CD4-positive, alpha-beta memory T cell (primary cell): ENCODE measurements around the gene TSC1. TPM values are rescaled to one million over a fixed set of nuclear protein-coding genes. Genes with fewer than 3 reads are reported as not detected.
A peak's percentile ranks its signal among the peaks of the same experiment; 100 is the strongest.

Source experiments
- CTCF ChIA-PET: fragments of 350-600 bp; sonication (Branson Sonifier 250); formaldehyde crosslinking; loops from one replicate; lab custom pipeline; 2021; ENCODE audit warnings: inconsistent platforms; ENCODE audit not compliant: partially characterized antibody; lab: Charles Lee
- POLR2A ChIA-PET: fragments of 350-600 bp; sonication (Branson Sonifier 250); formaldehyde crosslinking; loops from one replicate; lab custom pipeline; 2021; ENCODE audit not compliant: partially characterized antibody; lab: Charles Lee
- DNase-seq, 5 donors: peaks; one replicate each; pipeline versions ENCODE4 v3.0.0 to v3.0.0-alpha.2; 2020 to 2022; ENCODE audit warnings: mixed read lengths in 1 of 5
- H3K27ac ChIP-seq: one replicate; pipeline ENCODE4 v1.7.0; 2013; ENCODE audit warnings: low read depth, low read length
- H3K27me3 ChIP-seq: 2 replicates; pipeline ENCODE4 v1.7.0; 2013; ENCODE audit warnings: mild to moderate bottlenecking, low read length, moderate library complexity; ENCODE audit not compliant: insufficient read depth
- H3K36me3 ChIP-seq: 2 replicates; pipeline ENCODE4 v1.7.0; 2013; ENCODE audit warnings: mild to moderate bottlenecking, low read length, moderate library complexity; ENCODE audit not compliant: insufficient read depth
- H3K4me1 ChIP-seq: 2 replicates; pipeline ENCODE4 v1.7.0; 2013; ENCODE audit warnings: mild to moderate bottlenecking, low read length, moderate library complexity; ENCODE audit not compliant: insufficient read depth
- H3K4me3 ChIP-seq, 2 donors: one replicate each; pipeline ENCODE4 v1.7.0; 2013; ENCODE audit warnings: low read length in 2 of 2, mild to moderate bottlenecking in 1 of 2
- H3K9me3 ChIP-seq, 2 donors: one replicate each; pipeline ENCODE4 v1.7.0; 2013; ENCODE audit warnings: low read length in 2 of 2, control low read depth in 1 of 2; ENCODE audit not compliant: control insufficient read depth in 1 of 2
- H3K27ac Mint-ChIP-seq, 7 donors: one replicate each; pipeline ENCODE4 v1.8.0; 2020 to 2021; ENCODE audit warnings: mixed read lengths in 7 of 7, mild to moderate bottlenecking in 6 of 7, inconsistent platforms in 3 of 7, moderate library complexity in 3 of 7
- H3K27me3 Mint-ChIP-seq, 2 donors: one replicate each; pipeline ENCODE4 v1.8.0; 2020 to 2021; ENCODE audit warnings: mixed read lengths in 2 of 2
- H3K36me3 Mint-ChIP-seq, 2 donors: one replicate each; pipeline ENCODE4 v1.8.0; 2020 to 2021; ENCODE audit warnings: mixed read lengths in 2 of 2, inconsistent platforms in 1 of 2, mild to moderate bottlenecking in 1 of 2
- H3K4me1 Mint-ChIP-seq, 4 donors: one replicate each; pipeline ENCODE4 v1.8.0; 2020 to 2021; ENCODE audit warnings: mixed read lengths in 4 of 4, mild to moderate bottlenecking in 1 of 4
- H3K4me3 Mint-ChIP-seq, 8 donors: one replicate each; pipeline ENCODE4 v1.8.0; 2020 to 2021; ENCODE audit warnings: mixed read lengths in 8 of 8, mild to moderate bottlenecking in 7 of 8, moderate library complexity in 6 of 8, inconsistent platforms in 3 of 8
- H3K9me3 Mint-ChIP-seq, 8 donors: one replicate each; pipeline ENCODE4 v1.8.0; 2020 to 2021; ENCODE audit warnings: mixed read lengths in 8 of 8, mild to moderate bottlenecking in 5 of 8, inconsistent platforms in 3 of 8, moderate library complexity in 1 of 8
- intact Hi-C: fragments of 100-400 bp; cut with micrococcal nuclease; formaldehyde crosslinking; loops from one replicate; pipeline ENCODE4 v1.15.1; 2023
- polyA plus RNA-seq, 2 donors: library from polyadenylated mRNA; unstranded; fragments of 300-500 nt; fragmentation: Illumina TruSeq; gene quantifications; one replicate each; pipeline ENCODE4 v1.2.3, GENCODE V29; 2021
- total RNA-seq, 2 experiments: library from RNA; stranded (reverse); gene quantifications; one replicate each; pipeline ENCODE4 v1.2.3, GENCODE V29; 2021

Gene TSC1
- total and polyA plus RNA-seq, 4 experiments from 2014 or later = 4.4 to 76.5 (median 43.1) TPM

DNA sequence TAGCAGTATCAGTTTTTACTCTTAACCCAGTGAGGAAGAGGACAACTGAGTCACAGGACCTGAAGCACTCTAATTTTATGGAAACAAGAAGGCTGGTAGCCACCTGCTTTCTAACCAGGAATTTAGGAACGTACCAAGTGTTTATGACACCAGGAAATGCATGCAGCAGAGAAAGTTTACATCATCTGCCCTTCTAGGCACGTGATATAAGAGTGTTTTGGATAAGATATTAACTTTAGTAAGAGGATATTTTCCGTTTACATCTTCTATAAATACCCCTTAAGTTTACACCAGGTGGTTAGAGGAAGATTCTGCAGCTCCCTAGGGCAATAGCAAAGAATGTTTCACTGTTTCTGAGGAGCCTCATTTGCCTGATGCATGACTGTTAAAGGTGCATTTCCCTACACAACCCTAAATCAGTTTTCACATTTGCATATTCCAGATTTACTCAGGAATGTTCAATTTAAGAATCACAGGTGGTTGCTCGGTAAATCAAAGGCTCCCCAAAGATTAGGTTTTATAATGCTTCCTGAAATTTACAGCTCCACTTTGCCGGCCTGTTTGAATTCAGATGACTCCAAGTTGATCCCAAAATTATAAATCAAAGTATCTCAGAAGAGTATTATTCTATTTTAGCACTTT is 1.8 kb downstream of the TSC1 start:
- Mint-ChIP-seq H3K4me3 (peak overlapping the region in 5 of 8 donors; percentile 27 to 98 (median 92)), H3K36me3 (peaks cover 0 to 14% of the 10 kb centered on the region in 2 donors), H3K4me1 (peaks cover 12 to 36% (median 24%) of the 10 kb centered on the region in 4 donors), H3K27ac (peak overlapping the region in 4 of 7 donors; percentile 12 to 100 (median 23)), H3K9me3 (peaks cover 0 to 6% (median 0%) of the 10 kb centered on the region in 8 donors), H3K27me3 (peaks cover 0 to 3% of the 10 kb centered on the region in 2 donors)
- ChIA-PET POLR2A (interaction anchor here (1.7 kb wide), 1 partner anchor 9 kb away, joined by 6 read pairs; no protein-coding TSS in a partner anchor), CTCF (interaction anchor here (4.0 kb wide), 1 partner anchor 41 kb away, joined by 19 read pairs; no protein-coding TSS in a partner anchor)
- no peak overlapping the region for H3K4me3 ChIP-seq
- H3K27me3 ChIP-seq = no peaks in the 10 kb centered on the region
- no peak for DNase-seq
- no peaks in the 10 kb centered on the region for H3K9me3 ChIP-seq
- no peak overlapping the region for H3K27ac ChIP-seq
- H3K4me1 ChIP-seq = peaks cover 27% of the 10 kb centered on the region
- H3K36me3 ChIP-seq = no peaks in the 10 kb centered on the region
- intact Hi-C loops = no loop called here

DNA sequence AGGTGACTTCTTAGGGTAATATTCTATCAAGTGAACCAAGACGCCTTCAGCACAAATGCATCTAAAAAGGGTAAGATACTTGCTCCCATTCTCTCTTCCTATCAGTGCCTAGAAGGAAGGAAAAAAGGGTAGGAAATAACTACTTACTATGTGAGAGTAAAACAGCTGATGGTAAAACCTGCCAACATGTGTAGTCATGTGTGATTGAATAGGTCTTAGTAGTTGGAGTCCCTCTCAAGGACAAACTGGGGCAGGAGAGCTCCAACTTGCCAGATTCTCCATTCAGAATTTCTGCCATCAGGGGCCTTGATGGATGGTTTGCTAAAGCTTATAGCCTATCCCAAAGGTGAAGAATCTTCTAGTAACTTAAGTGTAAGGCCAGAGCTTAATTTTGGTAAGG is 5.2 kb downstream of the TSC1 start:
- H3K9me3 ChIP-seq = no peaks in the 10 kb centered on the region
- Mint-ChIP-seq H3K27ac (no peak overlapping the region), H3K4me1 (peaks cover 11 to 21% (median 17%) of the 10 kb centered on the region in 4 donors), H3K36me3 (peaks cover 8 to 20% of the 10 kb centered on the region in 2 donors), H3K4me3 (no peak overlapping the region), H3K9me3 (no peaks in the 10 kb centered on the region), H3K27me3 (no peaks in the 10 kb centered on the region)
- no peak overlapping the region for H3K4me3 ChIP-seq
- no peak for DNase-seq
- ChIA-PET POLR2A (no interaction called here), CTCF (no interaction called here)
- no peaks in the 10 kb centered on the region for H3K27me3 ChIP-seq
- intact Hi-C loops = no loop called here
- H3K27ac ChIP-seq = no peak overlapping the region
- H3K4me1 ChIP-seq = peaks cover 19% of the 10 kb centered on the region
- no peaks in the 10 kb centered on the region for H3K36me3 ChIP-seq

DNA sequence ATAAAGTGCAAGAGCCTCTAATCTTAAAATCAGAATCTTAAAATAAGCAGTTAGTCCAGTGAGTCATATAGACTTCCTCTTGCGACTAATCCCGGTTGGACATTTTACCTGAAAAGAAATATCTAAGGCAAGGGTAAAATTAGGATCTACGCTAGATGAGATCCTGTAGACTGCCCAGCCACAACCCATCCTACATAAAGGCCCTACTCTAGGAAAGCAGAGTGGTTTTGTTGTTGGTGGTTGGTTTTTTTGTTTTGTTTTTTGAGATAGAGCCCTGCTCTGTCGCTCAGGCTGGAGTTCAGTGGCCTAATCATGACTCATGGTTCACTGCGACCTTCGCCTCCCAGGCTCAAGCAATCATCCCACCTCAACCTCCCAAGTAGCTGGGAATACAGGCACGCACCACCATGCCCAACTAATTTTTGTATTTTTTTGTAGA is 6.9 kb downstream of the TSC1 start:
- peaks cover 16 to 28% of the 10 kb centered on the region in 2 donors for H3K36me3 Mint-ChIP-seq
- intact Hi-C loops = no loop called here
- POLR2A ChIA-PET = no interaction called here
- no peaks in the 10 kb centered on the region for H3K9me3 ChIP-seq
- no peaks in the 10 kb centered on the region for H3K27me3 ChIP-seq
- no peaks in the 10 kb centered on the region for H3K27me3 Mint-ChIP-seq
- H3K27ac ChIP-seq = no peak overlapping the region
- H3K4me1 Mint-ChIP-seq = peaks cover 4 to 11% (median 6%) of the 10 kb centered on the region in 4 donors
- no peak overlapping the region for H3K27ac Mint-ChIP-seq
- H3K9me3 Mint-ChIP-seq = no peaks in the 10 kb centered on the region
- no peak overlapping the region for H3K4me3 ChIP-seq
- no peaks in the 10 kb centered on the region for H3K36me3 ChIP-seq
- H3K4me3 Mint-ChIP-seq = no peak overlapping the region
- H3K4me1 ChIP-seq = peaks cover 7% of the 10 kb centered on the region
- DNase-seq = no peak
- CTCF ChIA-PET = no interaction called here

DNA sequence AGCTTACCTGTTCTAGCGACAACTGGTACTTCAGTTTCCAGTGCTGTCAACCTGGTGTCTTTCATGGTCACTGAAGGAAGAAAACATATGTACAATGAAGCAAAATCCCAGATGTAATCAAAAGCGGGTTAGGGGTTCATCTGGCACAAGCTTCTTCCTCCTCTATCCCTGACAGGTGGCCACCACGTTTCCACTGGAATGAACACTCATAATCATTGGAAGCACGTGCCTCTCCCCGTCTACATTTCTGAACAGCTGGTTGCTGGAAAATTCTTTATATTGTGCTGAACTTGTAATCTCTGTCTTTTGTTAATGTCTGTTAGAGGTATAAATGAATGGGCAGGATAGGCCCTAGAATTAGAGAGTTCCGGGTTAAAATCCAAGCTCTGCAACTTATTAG is 9.4 kb downstream of the TSC1 start:
- peaks cover 0 to 12% (median 4%) of the 10 kb centered on the region in 4 donors for H3K4me1 Mint-ChIP-seq
- Histone ChIP-seq H3K27me3 (no peaks in the 10 kb centered on the region), H3K4me3 (no peak overlapping the region), H3K36me3 (no peaks in the 10 kb centered on the region), H3K9me3 (no peaks in the 10 kb centered on the region), H3K27ac (no peak overlapping the region), H3K4me1 (no peaks in the 10 kb centered on the region)
- ChIA-PET CTCF (interaction anchor here (1.8 to 3.1 kb wide), 2 partner anchors 16 to 32 kb away, joined by 9 to 10 read pairs; no protein-coding TSS in a partner anchor), POLR2A (interaction anchor here (2.6 kb wide), 1 partner anchor 10 kb away, joined by 14 read pairs; the partner anchor contains the start of gene TSC1)
- peak overlapping the region in 1 of 7 donors; percentile 35 for H3K27ac Mint-ChIP-seq
- DNase-seq = no peak
- no peaks in the 10 kb centered on the region for H3K27me3 Mint-ChIP-seq
- peaks cover 34 to 39% of the 10 kb centered on the region in 2 donors for H3K36me3 Mint-ChIP-seq
- no peak overlapping the region for H3K4me3 Mint-ChIP-seq
- H3K9me3 Mint-ChIP-seq = peaks cover 0 to 2% (median 0%) of the 10 kb centered on the region in 8 donors
- intact Hi-C loops = no loop called here

GRCh38 chr9:132931178-132931735 is 13.2 kb downstream of the TSC1 start:
- DNase-seq = no peak
- H3K36me3 ChIP-seq = peaks cover 12% of the 10 kb centered on the region
- Mint-ChIP-seq H3K36me3 (peaks cover 57 to 65% of the 10 kb centered on the region in 2 donors), H3K27ac (no peak overlapping the region), H3K4me3 (no peak overlapping the region), H3K9me3 (peaks cover 0 to 2% (median 0%) of the 10 kb centered on the region in 8 donors), H3K4me1 (peaks cover 0 to 11% (median 2%) of the 10 kb centered on the region in 4 donors), H3K27me3 (no peaks in the 10 kb centered on the region)
- H3K27me3 ChIP-seq = no peaks in the 10 kb centered on the region
- POLR2A ChIA-PET = interaction anchor here (0.7 kb wide), 1 partner anchor 14 kb away, joined by 3 read pairs; no protein-coding TSS in a partner anchor
- no peak overlapping the region for H3K27ac ChIP-seq
- intact Hi-C loops = no loop called here
- no peak overlapping the region for H3K4me3 ChIP-seq
- no peaks in the 10 kb centered on the region for H3K9me3 ChIP-seq
- CTCF ChIA-PET = interaction anchor here (0.8 kb wide), 1 partner anchor 29 kb away, joined by 3 read pairs; no protein-coding TSS in a partner anchor
- H3K4me1 ChIP-seq = no peaks in the 10 kb centered on the region

- POLR2A ChIA-PET = no interaction called here
- no peak overlapping the region for H3K27ac Mint-ChIP-seq
These were observed 16.7 kb downstream of the TSC1 start for GRCh38 chr9:132927704-132928103.

GRCh38 chr9:132923346-132923902 is 21.0 kb downstream of the TSC1 start:
- no peak for DNase-seq
- H3K27ac ChIP-seq = no peak overlapping the region
- peaks cover 0 to 2% (median 0%) of the 10 kb centered on the region in 4 donors for H3K4me1 Mint-ChIP-seq
- H3K4me3 ChIP-seq = no peak overlapping the region
- H3K9me3 Mint-ChIP-seq = no peaks in the 10 kb centered on the region
- H3K4me1 ChIP-seq = no peaks in the 10 kb centered on the region
- H3K27ac Mint-ChIP-seq = peak overlapping the region in 1 of 7 donors; percentile 45
- H3K27me3 ChIP-seq = no peaks in the 10 kb centered on the region
- CTCF ChIA-PET = interaction anchor here (0.7 to 1.3 kb wide), 3 partner anchors 23 to 263 kb away, joined by 3 to 5 read pairs (median 3); no protein-coding TSS in a partner anchor
- H3K9me3 ChIP-seq = no peaks in the 10 kb centered on the region
- H3K36me3 ChIP-seq = peaks cover 51% of the 10 kb centered on the region
- intact Hi-C loops = no loop called here
- H3K4me3 Mint-ChIP-seq = no peak overlapping the region
- H3K27me3 Mint-ChIP-seq = no peaks in the 10 kb centered on the region
- H3K36me3 Mint-ChIP-seq = peaks cover 71 to 86% of the 10 kb centered on the region in 2 donors
- POLR2A ChIA-PET = no interaction called here

More at GRCh38 chr9:132927704-132928103, 16.7 kb downstream of the TSC1 start:
- H3K27ac ChIP-seq = no peak overlapping the region
- H3K36me3 Mint-ChIP-seq = peaks cover 62 to 72% of the 10 kb centered on the region in 2 donors
- H3K27me3 Mint-ChIP-seq = no peaks in the 10 kb centered on the region
- no peak overlapping the region for H3K4me3 Mint-ChIP-seq
- DNase-seq = no peak
- intact Hi-C loops = no loop called here
- no peak overlapping the region for H3K4me3 ChIP-seq
- peaks cover 22% of the 10 kb centered on the region for H3K36me3 ChIP-seq
- H3K4me1 ChIP-seq = no peaks in the 10 kb centered on the region
- CTCF ChIA-PET = no interaction called here
- H3K27me3 ChIP-seq = no peaks in the 10 kb centered on the region
- H3K4me1 Mint-ChIP-seq = peaks cover 0 to 4% (median under 1%) of the 10 kb centered on the region in 4 donors
- H3K9me3 Mint-ChIP-seq = peaks cover 0 to 2% (median 0%) of the 10 kb centered on the region in 8 donors
- no peaks in the 10 kb centered on the region for H3K9me3 ChIP-seq
